ENCODE data around the gene PEDS1.
"Not testable (repeated sequence)": the region's sequence is repeated elsewhere in the genome, so short reads cannot be mapped to it uniquely, and the experiment has no call there.

The PEDS1 gene

DNA sequence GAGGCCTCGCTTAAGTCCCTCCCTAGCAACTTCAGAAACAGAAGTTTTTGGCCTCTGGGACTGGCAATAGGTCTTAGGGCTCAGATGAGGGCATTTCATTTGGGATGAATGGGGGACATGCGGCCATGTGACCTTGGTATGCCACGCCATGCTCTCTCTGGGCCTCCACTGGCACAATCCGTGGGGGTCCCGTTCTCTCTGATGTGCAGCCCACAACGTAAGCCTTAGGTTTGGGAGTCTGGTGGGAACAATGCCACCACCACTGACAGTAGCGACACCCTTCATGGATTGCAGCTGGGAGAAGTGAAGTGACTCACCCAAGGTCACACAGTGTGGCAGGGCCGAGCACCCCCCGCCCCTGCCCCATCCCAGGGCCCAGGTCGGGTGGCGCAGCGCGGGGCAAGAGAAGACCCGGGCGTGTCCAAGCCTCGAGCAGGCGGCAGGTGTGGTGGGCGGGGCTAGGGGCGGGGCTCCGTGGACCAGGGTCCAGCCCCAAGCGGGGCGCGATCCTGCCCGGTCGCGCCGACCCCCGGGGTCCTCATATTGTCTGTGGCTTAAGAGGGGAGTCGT, 36.2 kb upstream of the PEDS1 start:
- peak; percentile 63 for DNase-seq

DNA sequence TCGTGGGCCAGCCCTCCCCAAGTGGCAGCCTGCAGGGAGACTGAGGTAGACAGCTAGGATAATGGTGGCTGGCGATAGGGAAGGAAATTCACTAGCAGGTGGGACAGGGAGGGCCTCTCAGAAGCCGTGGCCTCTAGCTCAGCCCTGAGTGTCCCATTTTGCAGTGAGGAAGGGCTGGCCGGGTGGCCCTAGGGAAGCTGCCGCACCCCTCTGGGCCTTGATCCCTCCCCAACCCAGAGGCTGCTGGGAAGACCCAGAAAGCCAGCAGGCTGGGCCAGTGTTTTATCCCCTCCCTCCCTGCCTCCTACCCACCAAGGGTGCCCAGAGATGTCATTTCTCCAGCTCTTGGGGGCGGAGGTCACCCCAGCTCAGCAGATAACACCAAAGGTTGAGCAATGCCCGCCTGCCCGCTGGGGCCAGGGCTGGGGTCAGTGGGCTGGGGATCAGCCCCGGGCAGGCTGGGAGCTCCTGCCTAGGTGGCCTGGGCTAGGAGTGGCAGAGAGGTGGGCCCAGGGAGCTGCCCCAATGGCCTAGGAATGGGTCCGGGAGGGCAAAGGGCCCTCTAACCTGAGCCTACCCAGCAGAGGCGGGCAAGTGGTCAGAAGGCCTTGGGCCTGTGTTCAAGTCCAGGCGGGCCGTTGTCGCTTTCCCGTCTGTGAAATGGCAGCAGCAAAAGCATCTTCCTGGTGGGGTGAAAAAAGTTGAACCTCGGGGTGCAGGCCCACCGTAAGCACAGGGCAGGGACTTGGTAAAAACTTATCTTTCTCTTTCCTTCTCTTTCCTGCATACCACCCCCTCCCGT, 35.6 kb upstream of the PEDS1 start:
- DNase-seq, result no peak

DNA sequence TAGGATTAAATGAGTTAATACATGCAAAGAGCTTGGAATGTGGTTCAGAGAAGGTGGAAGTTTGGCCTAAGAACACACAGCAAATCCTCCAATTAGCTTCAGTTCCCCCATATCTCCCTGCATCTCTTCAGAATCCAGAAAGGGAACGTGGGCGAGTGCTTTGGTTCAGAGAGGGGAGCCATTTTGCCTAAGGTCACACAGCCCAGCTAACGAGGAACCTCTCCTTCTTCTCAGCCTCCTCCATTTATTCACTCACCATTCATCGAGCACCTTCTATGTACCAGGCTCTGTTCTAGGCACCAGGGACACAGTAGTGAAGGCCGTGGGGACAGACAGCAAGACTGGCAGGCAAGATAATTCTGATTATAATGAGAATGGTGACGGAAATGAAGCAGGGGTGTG, 34.8 kb upstream of the PEDS1 start:
- DNase-seq, result no peak

DNA sequence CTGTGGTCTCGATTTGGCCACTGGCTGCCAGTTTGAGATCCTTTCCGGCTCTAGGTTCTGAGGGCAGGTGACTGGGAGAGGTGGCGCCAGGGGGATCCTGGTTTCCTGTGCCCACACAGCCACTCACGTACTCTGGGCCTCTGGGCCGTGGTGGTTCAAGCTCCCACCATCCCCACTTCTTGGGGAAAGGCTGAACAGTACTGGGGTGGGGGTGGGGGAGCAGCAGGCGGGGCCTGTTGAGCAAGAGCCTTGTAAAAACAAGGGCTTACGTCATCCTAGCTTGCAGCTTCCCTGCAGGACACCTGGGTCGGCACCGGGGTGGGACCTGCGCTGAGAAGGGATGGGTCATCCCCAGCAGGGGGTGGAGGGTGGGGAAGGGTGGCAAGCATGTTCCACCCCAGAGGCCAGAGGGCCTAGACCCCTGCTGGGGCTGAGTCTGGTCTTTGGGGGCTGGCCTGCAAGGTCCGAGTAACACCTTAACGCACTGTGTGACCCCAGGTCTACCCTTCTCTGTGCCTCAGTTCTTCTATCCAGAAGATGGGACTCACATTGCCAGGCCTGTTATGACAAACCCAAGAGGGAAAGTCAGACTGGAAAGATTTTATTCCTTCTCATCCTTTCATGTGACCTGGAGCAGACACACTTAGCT, 34.0 kb upstream of the PEDS1 start:
- peak; percentile 51 for DNase-seq

DNA sequence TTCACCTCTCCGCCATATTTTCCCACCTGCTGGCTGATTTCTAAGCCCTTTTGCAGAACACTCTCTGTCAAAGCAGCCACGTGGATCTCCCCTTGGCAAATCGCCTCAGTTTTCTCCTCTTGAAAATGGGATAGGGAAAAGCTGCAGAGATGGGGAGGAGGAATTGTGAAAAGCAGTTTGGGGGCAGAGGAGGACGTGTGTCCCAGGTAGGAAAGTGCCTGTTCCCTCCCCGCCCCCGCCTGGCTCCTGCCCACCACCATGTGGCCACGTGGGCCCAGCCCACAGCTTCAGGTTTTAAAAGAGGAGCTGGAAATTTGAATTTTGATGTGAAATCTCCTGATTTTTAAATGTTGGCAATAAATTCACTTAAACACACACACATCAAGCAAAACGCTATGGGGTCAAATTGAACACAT, 33.5 kb upstream of the PEDS1 start:
- no peak for DNase-seq

DNA sequence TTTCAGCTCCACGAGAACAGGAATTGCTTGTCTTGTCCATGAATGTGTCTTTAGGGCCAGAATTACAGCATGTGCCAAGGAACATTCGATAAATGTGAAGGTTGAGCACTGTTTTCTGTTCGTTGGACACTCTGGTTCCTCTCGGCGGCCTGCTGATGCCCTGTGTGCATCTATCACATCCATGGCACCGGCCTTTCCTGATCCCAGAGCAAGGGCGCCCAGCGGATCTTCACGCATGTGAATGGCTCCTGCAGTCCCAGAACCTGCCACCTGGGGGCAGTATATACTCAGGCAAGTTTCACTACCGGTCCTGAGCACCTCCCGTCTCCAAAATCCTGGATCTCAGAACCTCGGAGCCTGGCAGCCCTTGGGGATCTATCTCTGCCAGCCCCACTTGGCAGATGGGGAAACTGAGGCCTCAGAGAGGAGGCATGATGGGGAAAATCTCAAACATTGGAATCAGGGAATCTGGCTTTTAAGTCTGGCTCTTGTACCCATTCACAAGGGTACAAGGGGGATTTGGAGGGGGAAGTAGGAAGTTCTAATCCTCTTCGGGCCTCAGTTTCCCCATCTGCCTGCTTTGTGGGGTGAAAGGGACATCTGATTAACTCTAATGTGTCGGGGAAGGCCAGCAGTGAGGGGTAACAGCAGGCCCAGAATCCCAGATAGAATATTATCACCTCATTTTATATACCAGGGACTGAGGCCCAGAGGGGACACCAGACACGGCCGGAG, 32.8 kb upstream of the PEDS1 start:
- DNase-seq, result peak; percentile 86

DNA sequence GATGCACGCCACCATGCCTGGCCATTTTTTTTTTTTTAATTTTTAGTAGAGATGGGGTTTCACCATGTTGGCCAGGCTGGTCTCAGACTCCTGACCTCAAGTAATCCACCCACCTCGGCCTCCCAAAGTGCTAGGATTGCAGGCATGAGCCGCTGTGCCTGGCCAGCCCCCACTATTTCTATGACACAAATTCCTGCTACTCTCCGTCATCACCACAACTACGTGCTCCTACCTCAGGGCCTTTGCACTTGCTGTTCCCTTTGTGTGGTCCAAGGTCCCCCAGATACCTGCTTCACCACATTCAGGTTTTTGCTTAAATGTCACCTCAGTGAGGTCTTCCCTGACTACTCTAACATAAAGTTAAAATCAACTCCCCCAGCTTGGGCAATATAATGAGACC, 31.9 kb upstream of the PEDS1 start:
- DNase-seq, result no peak

DNA sequence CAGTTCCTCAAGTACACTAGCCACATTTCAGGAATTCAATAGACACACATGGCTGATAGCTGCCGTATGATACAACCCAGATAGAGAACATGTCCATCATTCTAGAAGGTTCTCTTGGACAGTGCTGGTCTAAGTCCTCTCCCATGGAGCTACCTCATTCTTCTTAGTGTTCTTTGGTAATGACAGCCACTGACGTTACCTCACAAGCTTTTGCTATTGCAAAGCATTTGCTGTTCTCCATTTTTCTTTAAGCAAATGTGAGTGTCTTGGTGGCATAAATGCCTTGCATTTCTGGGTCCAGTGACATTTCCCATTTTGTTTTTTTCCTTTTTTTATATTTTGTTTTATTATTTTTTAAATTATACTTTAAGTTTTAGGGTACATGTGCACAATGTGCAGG, 28.8 kb upstream of the PEDS1 start:
- no peak for DNase-seq

DNA sequence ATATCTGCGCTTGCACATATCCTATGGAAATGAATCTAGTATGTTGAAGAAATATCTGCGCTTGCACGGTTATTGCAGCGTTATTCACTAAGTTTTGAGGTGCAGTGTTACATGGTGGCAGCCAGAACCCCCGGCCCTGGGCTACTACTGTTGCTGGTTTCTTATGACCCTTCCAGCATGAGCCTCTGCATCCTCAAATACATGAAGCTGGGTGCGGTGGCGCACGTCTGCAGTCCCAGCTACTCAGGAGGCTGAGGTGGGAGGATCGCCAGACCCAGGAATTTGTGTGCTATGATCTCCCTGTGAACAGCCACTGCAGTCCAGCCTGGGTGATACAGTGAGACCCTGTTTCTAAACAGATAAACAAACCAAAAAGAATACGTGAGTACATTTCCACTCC, 27.8 kb upstream of the PEDS1 start:
- no peak for DNase-seq

DNA sequence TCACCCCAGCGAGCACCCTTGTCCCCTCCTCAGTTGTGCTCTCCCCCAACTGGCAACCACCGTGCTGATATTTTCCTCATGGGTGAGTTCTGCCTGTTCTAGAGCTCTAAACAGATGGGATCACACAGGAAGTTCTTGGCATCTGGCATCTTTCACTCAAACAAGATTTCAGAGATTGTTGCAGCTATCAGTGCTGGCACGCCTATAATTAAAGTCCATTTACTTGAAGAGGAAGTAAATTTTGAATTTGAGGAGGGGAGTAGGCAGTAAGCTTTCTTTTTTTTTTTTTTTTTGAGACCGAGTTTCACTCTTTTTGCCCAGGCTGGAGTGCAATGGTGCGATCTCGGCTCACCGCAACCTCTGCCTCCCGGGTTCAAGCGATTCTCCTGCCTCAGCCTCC, 25.1 kb upstream of the PEDS1 start:
- not testable (repeated sequence) for DNase-seq

DNA sequence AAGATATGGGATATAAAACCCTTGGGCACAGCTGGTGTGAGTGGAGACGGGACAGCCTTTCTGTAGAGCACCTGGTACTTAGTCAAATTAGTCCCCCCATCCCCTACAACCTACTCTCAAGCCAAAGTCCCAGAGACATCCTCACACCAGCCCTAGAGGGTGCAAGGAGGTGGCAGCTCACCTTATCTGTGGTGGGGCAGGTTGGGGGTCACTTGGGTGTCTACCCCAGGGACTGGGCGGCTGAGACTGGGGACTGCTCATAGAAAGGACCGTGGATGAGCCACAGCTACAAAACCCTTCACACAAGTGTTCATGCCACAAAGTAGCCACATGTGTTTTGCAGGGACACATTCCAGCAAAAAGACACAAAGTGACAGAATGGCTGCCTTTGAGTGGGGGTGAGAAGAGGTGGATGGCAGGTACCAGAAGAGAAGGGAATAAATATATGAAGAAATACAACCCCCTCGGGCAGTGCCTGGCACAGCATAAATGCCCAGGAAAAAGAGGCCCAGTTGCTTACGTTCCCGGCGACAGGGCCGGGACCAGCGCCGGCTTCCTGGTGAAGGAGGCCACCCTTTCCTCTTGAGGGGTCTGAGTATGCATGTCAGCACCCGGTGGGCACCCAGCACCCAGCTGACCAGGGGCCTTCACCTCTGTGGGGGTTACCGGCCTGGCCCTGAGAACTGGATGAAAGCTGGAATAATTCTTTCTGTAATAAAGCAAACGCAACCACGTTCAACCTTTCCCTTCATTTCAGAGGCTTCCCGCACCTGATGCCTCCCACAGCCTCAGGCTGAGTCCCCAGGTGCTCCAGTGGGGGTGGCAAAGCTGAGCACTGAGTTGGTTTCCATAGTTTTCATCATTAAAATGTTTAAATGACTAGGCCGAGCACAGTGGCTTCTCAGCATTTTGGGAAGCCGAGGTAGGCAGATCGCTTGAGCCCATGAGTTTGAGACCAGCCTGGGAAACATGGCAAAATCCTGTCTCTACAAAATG, 22.7 kb upstream of the PEDS1 start:
- DNase-seq, result no peak

DNA sequence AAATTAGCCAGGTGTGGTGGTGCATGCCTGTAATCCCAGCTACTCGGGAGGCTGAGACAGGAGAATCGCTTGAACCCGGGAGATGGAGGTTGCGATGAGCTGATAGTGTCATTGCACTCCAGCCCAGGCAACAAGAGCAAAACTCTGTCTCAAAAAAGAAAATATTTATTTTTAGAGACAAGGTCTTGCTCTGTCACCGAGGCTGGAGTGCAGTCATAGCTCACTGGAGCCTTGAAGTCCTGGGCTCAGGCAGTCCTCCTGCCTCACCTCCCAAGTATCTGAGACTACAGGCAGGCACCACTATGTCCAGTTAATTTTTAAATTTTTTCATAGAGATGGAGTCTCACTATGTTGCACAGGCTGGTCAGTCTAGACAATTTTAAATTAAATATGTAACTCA, 20.9 kb upstream of the PEDS1 start:
- DNase-seq, result no peak

DNA sequence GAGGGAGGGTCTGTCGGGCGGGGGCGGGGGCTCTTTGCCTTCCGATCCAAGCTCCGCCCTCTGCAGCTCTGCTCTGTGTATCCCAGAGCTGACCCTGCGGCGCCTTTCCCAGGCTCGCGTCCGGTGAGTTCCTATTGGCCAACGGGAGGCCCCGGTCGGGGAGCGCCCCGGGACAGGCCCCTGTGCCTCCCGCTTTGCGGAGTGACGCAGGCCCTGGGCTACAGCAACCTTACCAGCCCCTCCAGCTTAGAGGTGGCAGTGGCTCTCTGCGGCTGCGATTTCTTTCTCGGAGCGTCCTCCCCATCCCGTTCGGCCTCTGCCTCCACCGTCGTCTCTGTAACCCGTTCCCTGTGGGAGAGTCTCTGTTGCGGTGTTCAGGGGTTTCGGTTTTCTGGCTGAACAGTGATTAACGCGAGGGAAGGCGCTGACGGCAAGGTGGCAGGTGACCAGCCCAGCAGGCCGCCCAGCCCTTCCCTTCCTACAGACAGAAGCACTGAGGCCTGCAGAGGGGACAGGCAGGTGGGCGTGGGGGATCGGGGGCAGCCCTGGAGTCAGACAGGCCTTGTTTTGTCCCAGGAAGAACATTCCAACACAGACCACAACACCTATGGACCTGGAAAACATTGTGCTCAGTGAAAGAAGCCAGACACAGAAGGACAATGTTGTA, 19.0 kb upstream of the PEDS1 start:
- no peak for DNase-seq

DNA sequence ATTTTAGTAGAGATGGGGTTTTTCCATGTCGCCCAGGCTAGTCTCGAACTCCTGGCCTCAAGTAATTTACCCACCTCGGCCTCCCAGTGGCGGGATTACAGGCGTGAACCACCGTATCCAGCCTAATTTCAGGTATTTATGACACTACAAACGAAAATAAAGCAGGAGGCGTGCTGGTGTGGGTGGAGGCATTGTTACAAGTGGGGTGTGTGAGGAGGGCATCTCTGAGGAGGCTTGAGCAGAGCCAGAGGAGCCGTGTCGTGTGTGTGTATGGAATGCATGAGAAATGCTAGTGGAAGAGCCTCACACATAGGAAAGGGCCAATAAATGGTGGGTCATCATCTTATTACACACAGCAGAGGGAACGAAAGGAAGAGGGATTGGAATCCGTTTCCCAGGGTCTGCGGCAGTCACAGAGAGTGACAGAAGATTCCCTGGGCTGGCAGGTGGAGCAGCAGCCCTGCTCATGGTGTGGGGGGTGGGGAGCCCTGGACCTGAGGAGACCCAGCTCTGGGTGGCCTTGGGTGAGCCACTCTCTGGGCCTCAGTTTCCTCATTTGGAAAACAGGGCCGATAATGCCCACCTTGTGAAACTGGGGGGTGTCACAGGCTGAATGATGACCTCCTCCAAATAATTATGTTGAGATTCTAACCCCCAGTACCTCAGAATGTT, 17.2 kb upstream of the PEDS1 start:
- no peak for DNase-seq

DNA sequence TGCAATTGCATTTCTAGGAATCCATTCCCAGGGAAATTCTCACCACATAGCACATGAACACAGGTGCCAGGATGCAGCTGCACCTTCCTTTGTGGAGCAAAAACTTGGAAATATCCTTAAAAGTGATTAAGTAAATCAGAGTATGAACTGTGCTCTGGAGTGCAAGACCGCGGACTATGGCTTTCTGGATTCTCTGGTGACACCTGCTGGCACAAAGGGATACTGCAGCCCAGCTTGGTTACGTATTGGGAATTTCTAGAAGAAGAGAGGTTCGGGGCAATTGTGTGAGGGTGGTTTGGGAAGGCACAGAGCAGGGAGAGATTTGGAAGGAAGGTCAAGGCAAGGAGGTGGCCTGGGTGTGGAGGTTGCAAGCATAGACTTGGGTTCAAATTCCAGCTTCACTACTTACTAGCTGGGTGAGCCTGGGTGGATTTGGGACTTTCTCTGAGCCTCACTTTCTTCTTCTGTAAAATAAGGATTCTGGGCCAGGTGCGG, 15.9 kb upstream of the PEDS1 start:
- peak; percentile 70 for DNase-seq

DNA sequence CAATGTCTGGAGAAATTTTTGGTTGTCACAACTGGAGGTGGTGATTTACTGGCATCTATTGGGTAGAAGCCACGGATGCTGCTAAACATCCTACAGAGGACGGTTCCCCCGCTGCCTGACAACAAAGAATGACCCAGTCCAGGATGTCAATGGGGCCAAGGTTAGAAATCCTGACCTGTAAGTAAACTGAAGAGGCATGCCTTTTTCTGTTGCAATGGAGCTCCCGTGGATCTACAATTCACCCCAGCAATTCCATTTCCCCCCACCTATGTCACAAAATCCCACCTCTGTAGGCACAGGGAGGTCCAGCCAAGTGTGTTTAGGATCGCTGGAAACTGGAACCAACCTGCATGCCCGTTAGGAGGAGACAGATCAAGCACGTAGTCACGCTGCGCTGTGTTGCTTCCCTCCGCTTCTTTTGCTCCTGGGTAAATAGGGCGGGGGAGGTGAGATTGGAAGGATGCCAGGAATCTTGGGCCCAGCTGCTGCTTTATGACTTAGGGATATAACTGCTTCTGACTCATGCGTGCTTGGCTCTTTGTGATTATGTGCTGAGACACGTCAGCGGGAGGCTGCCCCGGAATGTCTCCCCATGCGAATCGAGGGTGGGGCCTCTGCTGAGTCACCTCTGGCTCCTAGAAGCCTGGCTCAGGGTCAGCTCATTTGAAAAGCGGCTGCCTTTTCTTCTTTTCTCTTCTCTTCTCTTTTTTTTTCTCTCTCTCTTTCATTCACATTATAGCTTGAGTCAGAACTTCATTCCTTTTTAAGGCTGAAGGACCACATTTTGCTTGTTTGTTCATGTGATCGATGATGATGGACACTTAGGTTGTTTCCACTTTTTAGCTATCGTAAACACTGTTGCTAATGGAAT, 12.4 kb upstream of the PEDS1 start:
- peak; percentile 99 for DNase-seq

DNA sequence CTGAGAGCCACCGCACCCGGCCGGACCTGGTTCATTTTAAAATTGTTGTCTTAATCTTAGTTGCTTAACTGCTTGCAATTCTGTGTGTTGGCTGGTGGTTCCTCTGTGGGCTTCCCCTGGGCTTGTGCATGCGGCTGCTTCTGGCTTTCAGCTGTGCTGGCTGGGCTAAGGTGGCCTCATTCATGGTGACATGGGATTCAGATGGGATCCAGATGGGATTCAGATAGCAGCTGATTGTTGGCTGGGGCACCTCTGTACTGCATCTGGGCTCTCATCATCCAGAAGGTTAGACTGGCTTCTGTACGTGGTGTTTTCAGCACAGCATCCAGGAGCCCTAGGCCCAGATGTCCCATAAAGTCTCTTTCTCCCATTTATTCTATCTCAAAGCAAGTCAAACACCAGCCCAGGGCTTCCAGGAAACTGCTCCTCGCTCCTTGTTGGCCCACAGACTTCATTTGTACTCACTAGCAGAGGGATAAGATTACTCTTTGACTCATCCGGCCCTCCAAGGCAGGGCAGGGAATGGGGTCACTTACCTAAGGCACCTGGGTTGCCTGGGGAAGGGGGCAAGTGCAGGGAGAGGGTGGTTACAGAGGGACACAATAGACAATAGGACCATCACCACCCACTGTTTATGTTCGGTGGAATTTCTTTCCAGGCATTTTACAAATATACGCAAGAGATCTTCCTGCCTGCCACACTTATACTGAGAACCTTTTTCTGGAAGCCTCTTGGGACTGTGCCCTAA, 10.2 kb upstream of the PEDS1 start:
- no peak for DNase-seq

DNA sequence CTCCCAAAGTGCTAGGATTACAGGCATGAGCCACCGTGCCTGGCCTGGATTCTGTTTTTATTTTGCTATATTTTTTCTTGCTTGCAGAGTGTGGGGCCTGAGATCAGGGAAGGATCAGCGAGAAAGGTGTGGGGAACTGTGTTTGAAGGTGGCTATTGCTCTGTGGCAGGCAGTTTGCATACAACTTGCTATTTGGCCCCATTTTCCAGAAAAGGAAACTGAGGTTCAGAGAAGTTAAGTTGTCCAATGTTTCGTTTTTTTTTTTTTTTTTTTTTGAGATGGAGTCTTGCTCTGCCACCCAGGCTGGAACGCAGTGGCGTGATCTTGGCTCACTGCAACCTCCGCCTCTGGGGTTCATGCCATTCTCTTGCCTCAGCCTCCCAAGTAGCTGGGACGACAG, 8.0 kb upstream of the PEDS1 start:
- DNase-seq, result not testable (repeated sequence)

DNA sequence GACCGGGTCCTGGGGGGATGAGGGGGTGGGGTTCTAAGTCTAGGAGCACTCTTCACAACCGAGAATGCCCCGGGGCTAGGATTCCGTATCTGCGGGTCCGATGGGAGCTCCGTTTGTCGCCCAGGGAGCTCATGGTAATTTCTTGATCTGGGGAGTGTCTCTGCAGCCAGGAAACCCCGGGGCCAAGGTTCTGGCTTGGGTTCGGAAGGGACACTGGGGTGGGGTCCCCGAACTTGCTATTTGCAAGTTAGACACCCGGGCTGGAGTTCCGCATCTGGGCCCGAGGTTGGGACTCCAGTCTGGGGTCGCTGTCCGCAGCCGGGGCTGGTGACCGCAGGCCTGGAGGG, 397 bp downstream of the PEDS1 start:
- DNase-seq, result peak; percentile 53

Data from NCI-H146 (cell line).